ENCODE results near the gene PSENEN.

The PSENEN gene

GRCh38 chr19:35745328-35746086 lies at the start of gene PSENEN, which contains the start of gene U2AF1L4:
PSENEN (plus strand) TSS chr19:35745651; CDS start chr19:35745931, 280 bp downstream.
U2AF1L4 (minus strand) TSS chr19:35745418; CDS start chr19:35745391, 27 bp downstream.
- DNase-seq (ENCODE audit: low read depth): peak; percentile 99

GRCh38 chr19:35695895-35696422 lies 49.5 kb upstream of the PSENEN start:
- DNase-seq (ENCODE audit: low read depth): no peak

- no peak for DNase-seq (ENCODE audit: low read depth)
Measured at GRCh38 chr19:35696835-35697234, 48.6 kb upstream of the PSENEN start.

- peak; percentile 97 for DNase-seq (ENCODE audit: low read depth)
Measured at GRCh38 chr19:35702223-35703012, 43.0 kb upstream of the PSENEN start.

- no peak for DNase-seq (ENCODE audit: low read depth)
Measured at GRCh38 chr19:35703343-35703742, 42.1 kb upstream of the PSENEN start.

- DNase-seq (ENCODE audit: low read depth): peak; percentile 65
Measured at GRCh38 chr19:35704218-35704617, 41.2 kb upstream of the PSENEN start, which contains the start of gene ZBTB32. ZBTB32 (plus strand) TSS chr19:35704558; CDS start chr19:35714627, 10,069 bp downstream.

GRCh38 chr19:35708391-35708790 lies 37.1 kb upstream of the PSENEN start:
- no peak for DNase-seq (ENCODE audit: low read depth)

GRCh38 chr19:35710784-35711723 lies 34.4 kb upstream of the PSENEN start:
- DNase-seq (ENCODE audit: low read depth): no peak

- no peak for DNase-seq (ENCODE audit: low read depth)
Measured at GRCh38 chr19:35712567-35713505, 32.6 kb upstream of the PSENEN start.

- no peak for DNase-seq (ENCODE audit: low read depth)
Measured at GRCh38 chr19:35713506-35713850, 32.0 kb upstream of the PSENEN start.

- no peak for DNase-seq (ENCODE audit: low read depth)
Measured at GRCh38 chr19:35713904-35714495, 31.5 kb upstream of the PSENEN start.

GRCh38 chr19:35714601-35715354 lies 30.7 kb upstream of the PSENEN start:
- DNase-seq (ENCODE audit: low read depth): no peak

- no peak for DNase-seq (ENCODE audit: low read depth)
Measured at GRCh38 chr19:35715355-35715809, 30.1 kb upstream of the PSENEN start.

- DNase-seq (ENCODE audit: low read depth): peak; percentile 26
Measured at GRCh38 chr19:35715981-35716800, 29.3 kb upstream of the PSENEN start.

- DNase-seq (ENCODE audit: low read depth): peak; percentile 94
Measured at GRCh38 chr19:35716801-35717664, 28.4 kb upstream of the PSENEN start.

- no peak for DNase-seq (ENCODE audit: low read depth)
Measured at GRCh38 chr19:35717665-35718344, 27.6 kb upstream of the PSENEN start, which contains the start of gene KMT2B. KMT2B (plus strand) TSS chr19:35718003; CDS start chr19:35718019, 16 bp downstream.
